Activated naive CD4-positive, alpha-beta T cell treated with anti-CD3 and anti-CD28 coated beads for 36 hours (primary cell): Measurements from ENCODE around the gene REEP1. TPM values are rescaled to one million over a fixed set of nuclear protein-coding genes. Genes with fewer than 3 reads are reported as not detected.

ENCODE experiments used
- CTCF ChIA-PET: fragments of 350-600 bp; sonication (Branson Sonifier 250); formaldehyde crosslinking; loops from one replicate; lab custom pipeline; 2021; ENCODE audit warnings: antibody characterized with exemption; lab: Charles Lee
- DNase-seq: peaks from one replicate; pipeline ENCODE4 v3.0.0-alpha.2; 2020
- H3K27ac Mint-ChIP-seq: one replicate; pipeline ENCODE4 v1.8.0; 2021; ENCODE audit warnings: mild to moderate bottlenecking, mixed read lengths
- H3K27me3 Mint-ChIP-seq: one replicate; pipeline ENCODE4 v1.8.0; 2021; ENCODE audit warnings: low read depth, mixed read lengths
- H3K36me3 Mint-ChIP-seq: one replicate; pipeline ENCODE4 v1.8.0; 2021; ENCODE audit warnings: low read depth, mixed read lengths
- H3K4me1 Mint-ChIP-seq: one replicate; pipeline ENCODE4 v1.8.0; 2021; ENCODE audit warnings: low read depth, mixed read lengths
- H3K4me3 Mint-ChIP-seq: one replicate; pipeline ENCODE4 v1.8.0; 2021; ENCODE audit warnings: mild to moderate bottlenecking, moderate library complexity, mixed read lengths
- H3K9me3 Mint-ChIP-seq: one replicate; pipeline ENCODE4 v1.8.0; 2021; ENCODE audit warnings: mixed read lengths
- intact Hi-C: fragments of 100-400 bp; cut with micrococcal nuclease; formaldehyde crosslinking; loops from one replicate; pipeline ENCODE4 v1.15.1; 2023
- total RNA-seq, 2 experiments: library from RNA; stranded (reverse); gene quantifications; one replicate each; pipeline ENCODE4 v1.2.3, GENCODE V29; 2021

The REEP1 gene
- total RNA-seq, 2 experiments from 2014 or later = 0.19 to 0.37 TPM

DNA sequence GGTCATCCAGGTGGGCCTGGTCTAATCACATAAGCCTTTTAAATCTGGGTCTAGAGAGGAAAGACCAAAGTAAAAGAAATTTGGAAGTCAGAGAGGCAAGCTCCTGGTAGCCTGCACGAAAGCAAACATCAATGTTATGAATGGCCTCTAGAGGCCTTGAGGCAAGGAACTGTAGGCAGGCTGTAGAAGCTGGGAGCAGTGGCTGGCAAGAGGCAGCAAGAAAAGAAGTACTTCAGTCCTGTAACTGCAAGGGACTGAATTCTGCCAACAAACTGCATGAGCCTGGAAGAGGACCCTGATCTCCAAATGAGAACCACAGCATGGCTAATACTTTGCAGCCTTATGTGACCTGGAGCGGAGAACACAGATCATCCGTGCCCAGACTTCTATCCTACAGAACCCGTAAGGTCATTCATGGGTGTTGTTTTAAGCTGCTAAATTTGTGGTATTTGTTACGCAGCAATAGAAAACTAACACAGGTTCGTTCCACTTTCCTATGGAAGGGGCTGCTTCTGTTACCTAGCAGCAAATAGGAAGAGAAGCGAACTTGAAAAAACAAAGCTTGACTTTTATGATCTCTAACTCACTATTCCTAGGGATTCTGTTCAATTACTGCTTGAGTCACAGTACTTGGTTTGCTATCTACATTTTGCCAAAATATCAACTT is 143.4 kb downstream of the REEP1 start:
- no peak for DNase-seq
- H3K4me1 Mint-ChIP-seq = peaks cover 54% of the 10 kb centered on the region
- no peaks in the 10 kb centered on the region for H3K9me3 Mint-ChIP-seq
- peaks cover 19% of the 10 kb centered on the region for H3K36me3 Mint-ChIP-seq
- H3K4me3 Mint-ChIP-seq = peak overlapping the region; percentile 89
- CTCF ChIA-PET = no interaction called here
- H3K27ac Mint-ChIP-seq = peak overlapping the region; percentile 90
- H3K27me3 Mint-ChIP-seq = no peaks in the 10 kb centered on the region
- intact Hi-C loops = loop anchor here (10.0 kb wide), 6 partner anchors 309 to 839 kb away; partner anchors contain the start of genes CHMP3, ELMOD3, RETSAT and RNF103

DNA sequence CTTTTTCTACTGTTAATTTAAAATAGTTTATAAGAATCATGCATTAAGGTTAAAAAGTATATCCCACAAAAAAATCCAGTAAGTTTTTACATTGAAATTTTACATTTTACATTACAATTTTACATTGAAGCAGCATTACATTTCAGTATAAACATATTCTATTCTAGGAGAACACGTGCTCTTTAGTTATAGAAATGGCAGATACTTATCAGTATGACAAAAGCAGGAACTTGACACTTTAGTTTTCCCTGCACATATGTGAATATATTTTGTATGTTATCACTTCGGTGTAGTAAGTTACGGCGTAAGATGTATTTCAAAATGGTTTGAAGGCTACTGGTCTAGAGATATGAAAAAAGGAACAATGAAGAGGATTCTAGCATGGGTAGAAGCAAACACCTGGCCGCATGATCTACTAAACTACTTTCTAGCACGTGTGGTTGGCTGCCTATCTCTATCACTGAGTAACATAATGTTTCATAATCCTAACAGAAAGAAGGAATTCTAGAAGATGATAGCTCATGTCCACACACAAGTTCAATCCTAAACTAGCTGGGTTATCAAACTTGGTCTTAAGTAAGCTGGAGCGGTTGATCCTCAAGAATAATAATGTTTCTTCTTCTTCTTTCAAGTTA is 147.5 kb downstream of the REEP1 start:
- Mint-ChIP-seq H3K4me3 (no peak overlapping the region), H3K9me3 (no peaks in the 10 kb centered on the region), H3K4me1 (peaks cover 85% of the 10 kb centered on the region), H3K27me3 (no peaks in the 10 kb centered on the region), H3K36me3 (peaks cover 28% of the 10 kb centered on the region), H3K27ac (no peak overlapping the region)
- no peak for DNase-seq
- CTCF ChIA-PET = no interaction called here
- intact Hi-C loops = loop anchor here (10.0 kb wide), 6 partner anchors 305 to 835 kb away; partner anchors contain the start of genes CHMP3, ELMOD3, RETSAT and RNF103

DNA sequence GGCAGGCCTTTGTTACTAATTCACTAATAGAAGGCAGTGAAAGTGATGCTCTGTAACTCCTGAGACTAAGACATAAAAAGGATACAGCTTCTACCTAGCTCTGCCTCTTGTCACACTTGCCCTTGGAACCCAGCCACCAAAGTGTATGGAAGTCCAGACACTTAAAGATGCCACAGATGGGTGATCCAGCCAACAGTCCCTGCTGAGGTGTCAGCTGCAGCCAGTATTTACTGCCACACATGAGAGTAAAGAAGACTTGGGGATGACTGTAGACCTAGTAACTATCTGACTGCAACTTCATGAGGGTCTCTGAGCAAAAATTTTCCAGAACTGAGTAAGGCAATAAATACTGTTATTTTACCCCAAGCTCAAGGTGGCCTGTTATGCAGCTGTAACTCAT is 151.0 kb downstream of the REEP1 start:
- intact Hi-C loops = loop anchor here (2.0 kb wide), 1 partner anchor 80 kb away; the partner anchor contains the start of gene PTCD3
- no peaks in the 10 kb centered on the region for H3K27me3 Mint-ChIP-seq

DNA sequence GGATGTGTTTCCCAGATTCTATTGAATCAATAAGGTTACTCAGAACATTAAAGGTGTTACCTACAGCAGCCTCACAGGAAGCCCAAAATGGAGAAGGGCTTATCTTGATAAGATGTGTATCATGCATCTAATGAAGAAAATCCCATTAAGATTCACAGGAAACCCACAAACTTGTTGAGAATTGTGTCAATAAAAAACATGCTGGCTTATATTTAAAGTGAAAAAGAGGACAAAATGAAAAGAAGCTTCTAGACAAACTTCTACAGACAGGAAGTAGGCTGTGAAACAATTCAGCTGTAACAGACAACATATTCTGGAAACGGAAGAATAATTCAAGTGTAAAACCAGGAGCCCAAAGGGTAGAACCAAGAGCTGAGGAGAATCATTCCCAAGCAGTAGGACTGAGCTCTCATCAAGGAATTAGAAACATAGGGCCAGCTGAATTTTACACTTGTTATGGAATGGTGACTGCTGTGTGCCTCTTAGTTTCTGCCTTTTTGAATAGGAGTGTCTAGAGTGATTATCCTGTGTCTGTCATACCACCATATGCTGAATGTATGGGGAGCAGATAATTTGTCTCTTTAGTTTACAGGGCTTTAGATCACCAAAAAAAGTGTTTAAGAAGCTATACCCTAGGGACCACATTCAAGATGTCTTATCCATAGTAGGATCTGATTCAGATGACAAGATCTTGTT is 151.8 kb downstream of the REEP1 start:
- Mint-ChIP-seq H3K27me3 (no peaks in the 10 kb centered on the region), H3K27ac (peak overlapping the region; percentile 91), H3K9me3 (no peaks in the 10 kb centered on the region), H3K4me1 (peaks cover 70% of the 10 kb centered on the region), H3K36me3 (peaks cover 14% of the 10 kb centered on the region), H3K4me3 (peak overlapping the region; percentile 28)
- intact Hi-C loops = loop anchor here (1.0 to 2.0 kb wide), 3 partner anchors 10 to 183 kb away; partner anchors contain the start of genes IMMT and PTCD3
- CTCF ChIA-PET = interaction anchor here (1.2 kb wide), 1 partner anchor 105 kb away, joined by 6 read pairs; no protein-coding TSS in a partner anchor
- DNase-seq = no peak

More for the DNA sequence above, 151.0 kb downstream of the REEP1 start:
- Mint-ChIP-seq H3K9me3 (no peaks in the 10 kb centered on the region), H3K4me3 (no peak overlapping the region), H3K27ac (peak overlapping the region; percentile 91), H3K4me1 (peaks cover 76% of the 10 kb centered on the region), H3K36me3 (peaks cover 19% of the 10 kb centered on the region)
- DNase-seq = peak; percentile 42
- CTCF ChIA-PET = no interaction called here

DNA sequence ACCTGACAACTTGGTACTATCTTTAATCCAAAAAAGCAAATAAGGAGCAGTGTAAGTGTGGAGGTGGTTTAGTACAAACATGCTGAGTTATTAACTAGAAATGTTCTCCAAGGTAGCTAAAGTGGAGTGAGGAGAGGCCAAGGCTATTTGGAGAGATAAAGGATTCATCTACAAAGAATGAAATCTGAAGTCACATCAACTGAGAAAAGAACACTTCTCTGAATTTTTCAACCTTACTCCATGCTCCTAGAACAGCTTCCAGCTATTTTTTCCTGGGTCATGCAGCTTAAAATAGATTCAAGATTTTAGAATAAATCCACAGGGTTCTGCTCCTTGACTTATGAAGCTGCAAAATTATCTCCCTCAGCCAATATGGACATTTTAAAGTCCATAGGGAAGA is 160.8 kb downstream of the REEP1 start:
- intact Hi-C loops = no loop called here
- Mint-ChIP-seq H3K27me3 (no peaks in the 10 kb centered on the region), H3K36me3 (peaks cover 32% of the 10 kb centered on the region), H3K27ac (no peak overlapping the region), H3K9me3 (no peaks in the 10 kb centered on the region), H3K4me1 (peaks cover 17% of the 10 kb centered on the region), H3K4me3 (no peak overlapping the region)
- DNase-seq = no peak
- CTCF ChIA-PET = no interaction called here

DNA sequence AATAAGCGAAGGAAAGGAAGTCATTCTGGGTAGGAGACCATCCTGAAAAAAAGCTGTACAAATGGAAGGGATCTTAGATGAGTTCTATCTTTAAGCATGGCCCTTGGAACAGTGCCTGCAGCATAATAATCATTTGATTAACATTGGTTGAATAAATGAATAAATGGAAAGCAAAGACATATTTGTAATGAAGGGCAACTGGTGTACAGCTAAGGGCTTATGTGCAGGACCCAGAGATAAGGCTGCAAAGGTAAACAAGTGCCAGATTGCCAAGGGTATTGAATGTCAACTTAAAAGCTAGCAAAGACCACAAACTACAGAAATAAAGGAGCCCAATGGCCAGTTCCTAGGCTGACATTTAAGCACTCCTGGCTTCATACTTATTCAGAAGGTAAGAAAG is 161.6 kb downstream of the REEP1 start:
- no peak for DNase-seq
- CTCF ChIA-PET = no interaction called here
- Mint-ChIP-seq H3K27me3 (no peaks in the 10 kb centered on the region), H3K4me3 (no peak overlapping the region), H3K9me3 (no peaks in the 10 kb centered on the region), H3K4me1 (peaks cover 17% of the 10 kb centered on the region), H3K36me3 (peaks cover 36% of the 10 kb centered on the region), H3K27ac (no peak overlapping the region)
- intact Hi-C loops = no loop called here

DNA sequence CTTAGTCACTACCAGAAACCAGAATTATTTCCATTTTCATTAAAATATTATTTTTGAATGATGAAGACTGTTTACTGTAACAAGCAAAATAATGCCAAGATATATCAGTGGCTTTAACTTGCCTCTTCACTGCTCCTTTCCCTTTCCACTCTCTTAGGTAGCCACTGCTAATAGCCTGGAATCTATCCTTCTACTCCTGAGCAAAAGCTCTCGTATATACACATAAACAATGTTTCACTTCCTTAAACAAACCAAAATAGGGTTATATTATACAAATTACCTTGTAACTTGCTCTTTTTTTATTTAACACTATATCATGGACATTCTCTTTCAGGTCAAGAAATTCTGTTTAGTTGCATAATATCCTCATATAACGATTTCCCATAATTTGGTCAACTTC is 163.0 kb downstream of the REEP1 start:
- no peak for DNase-seq
- H3K27ac Mint-ChIP-seq = peak overlapping the region; percentile 39
- no peaks in the 10 kb centered on the region for H3K9me3 Mint-ChIP-seq
- no peaks in the 10 kb centered on the region for H3K27me3 Mint-ChIP-seq
- no peak overlapping the region for H3K4me3 Mint-ChIP-seq
- intact Hi-C loops = no loop called here
- H3K36me3 Mint-ChIP-seq = peaks cover 37% of the 10 kb centered on the region
- peaks cover 17% of the 10 kb centered on the region for H3K4me1 Mint-ChIP-seq
- CTCF ChIA-PET = interaction anchor here (0.6 kb wide), 1 partner anchor 500 kb away, joined by 3 read pairs; no protein-coding TSS in a partner anchor

DNA sequence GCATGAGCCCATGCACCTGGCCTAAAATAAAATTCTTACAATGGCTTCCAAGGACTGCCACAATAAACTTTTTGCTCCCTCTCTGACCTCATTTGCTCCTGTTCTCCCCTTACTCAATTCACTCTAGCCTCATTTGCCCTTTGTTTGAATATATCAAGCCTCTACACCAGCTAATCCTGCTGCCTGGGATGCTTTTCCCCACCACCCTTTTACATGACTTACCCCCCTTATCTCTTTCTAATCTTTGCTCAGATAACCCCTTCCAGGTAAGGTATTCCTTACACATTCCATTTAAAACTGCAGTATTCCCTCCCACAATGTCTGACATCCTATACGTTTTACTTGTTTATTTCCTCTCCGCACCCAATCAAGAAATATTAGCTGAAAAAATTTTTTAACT is 164.8 kb downstream of the REEP1 start:
- H3K27me3 Mint-ChIP-seq = no peaks in the 10 kb centered on the region

DNA sequence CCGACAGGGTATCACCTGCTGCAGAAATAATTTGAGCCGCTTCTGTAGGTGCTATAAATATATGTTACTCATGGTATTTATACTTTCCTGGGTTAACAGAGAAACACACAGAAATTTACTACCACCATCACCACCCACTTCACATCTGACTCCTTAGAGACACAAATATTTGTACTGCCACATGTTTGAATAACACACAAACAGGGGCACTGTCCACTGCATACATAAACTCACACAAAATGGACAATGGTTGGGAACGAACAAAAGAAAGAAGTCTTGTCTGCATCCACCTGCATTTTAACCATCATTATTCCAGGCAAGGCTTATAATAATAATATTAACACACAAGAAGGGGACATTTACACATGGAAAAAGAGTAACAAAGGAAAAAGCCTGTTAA is 166.1 kb downstream of the REEP1 start:
- H3K27me3 Mint-ChIP-seq = no peaks in the 10 kb centered on the region
- H3K9me3 Mint-ChIP-seq = no peaks in the 10 kb centered on the region
- DNase-seq = no peak
- intact Hi-C loops = no loop called here
- peaks cover 14% of the 10 kb centered on the region for H3K4me1 Mint-ChIP-seq
- H3K27ac Mint-ChIP-seq = no peak overlapping the region
- H3K4me3 Mint-ChIP-seq = no peak overlapping the region
- peaks cover 44% of the 10 kb centered on the region for H3K36me3 Mint-ChIP-seq
- CTCF ChIA-PET = no interaction called here

More for the DNA sequence above, 164.8 kb downstream of the REEP1 start:
- peaks cover 43% of the 10 kb centered on the region for H3K36me3 Mint-ChIP-seq
- H3K4me3 Mint-ChIP-seq = no peak overlapping the region
- H3K4me1 Mint-ChIP-seq = peaks cover 17% of the 10 kb centered on the region
- DNase-seq = no peak
- intact Hi-C loops = no loop called here
- no peak overlapping the region for H3K27ac Mint-ChIP-seq
- H3K9me3 Mint-ChIP-seq = no peaks in the 10 kb centered on the region
- CTCF ChIA-PET = interaction anchor here (0.6 to 1.3 kb wide), 2 partner anchors 137 to 535 kb away, joined by 3 to 10 read pairs; no protein-coding TSS in a partner anchor

DNA sequence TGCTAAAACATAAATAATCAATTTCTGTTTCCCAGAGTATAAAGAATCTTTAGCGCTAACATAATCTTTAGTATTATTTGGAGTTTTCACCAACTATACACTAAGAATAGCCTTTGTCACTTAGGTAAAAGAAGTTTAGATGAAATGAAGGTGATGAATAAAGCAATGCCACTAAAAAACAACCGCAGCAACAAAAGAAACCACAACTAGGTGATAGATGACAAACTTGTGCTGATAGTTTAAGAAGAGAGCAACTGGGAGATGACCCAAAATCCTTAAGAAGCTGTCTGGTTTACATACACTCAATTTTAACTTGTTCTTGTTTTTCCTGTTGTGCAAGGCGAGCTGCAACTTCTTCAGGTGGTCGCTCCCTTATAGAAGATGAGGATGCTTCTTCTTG is 167.0 kb downstream of the REEP1 start:
- CTCF ChIA-PET = interaction anchor here (0.6 kb wide), 1 partner anchor 14 kb away, joined by 3 read pairs; no protein-coding TSS in a partner anchor
- H3K36me3 Mint-ChIP-seq = peaks cover 40% of the 10 kb centered on the region
- no peaks in the 10 kb centered on the region for H3K9me3 Mint-ChIP-seq
- intact Hi-C loops = no loop called here
- no peaks in the 10 kb centered on the region for H3K27me3 Mint-ChIP-seq
- no peak overlapping the region for H3K27ac Mint-ChIP-seq
- peaks cover 7% of the 10 kb centered on the region for H3K4me1 Mint-ChIP-seq
- H3K4me3 Mint-ChIP-seq = no peak overlapping the region
- no peak for DNase-seq
